Colonic mucosa (tissue), 4 donors: ENCODE measurements around the gene CAMTA1. TPM values are rescaled to one million over a fixed set of nuclear protein-coding genes. Genes with fewer than 3 reads are reported as not detected.
A peak's percentile ranks its signal among the peaks of the same experiment; 100 is the strongest.

Experiments used
- DNase-seq: peaks from one replicate; pipeline ENCODE4 v3.0.0-alpha.2; 2020
- H3K27ac ChIP-seq: fragments of 200-600 bp; one replicate; pipeline ENCODE4 v1.8.0; 2021
- H3K27me3 ChIP-seq: fragments of 200-600 bp; one replicate; pipeline ENCODE4 v1.8.0; 2021
- H3K36me3 ChIP-seq: fragments of 200-600 bp; one replicate; pipeline ENCODE4 v1.8.0; 2021
- H3K4me1 ChIP-seq: fragments of 200-600 bp; one replicate; pipeline ENCODE4 v1.8.0; 2021; ENCODE audit warnings: mild to moderate bottlenecking
- H3K4me3 ChIP-seq: fragments of 200-600 bp; one replicate; pipeline ENCODE4 v1.8.0; 2021
- H3K9ac ChIP-seq, 2 donors: one replicate each; pipeline ENCODE4 v1.7.0; 2013; ENCODE audit warnings: control low read depth in 2 of 2, low read depth in 2 of 2, low read length in 2 of 2
- H3K9me3 ChIP-seq: fragments of 200-600 bp; one replicate; pipeline ENCODE4 v1.8.0; 2021
- CTCF ChIP-seq: fragments of 200-600 bp; IDR thresholded peaks from one replicate; pipeline ENCODE4 v1.8.0; 2022; ENCODE audit warnings: antibody characterized with exemption, mild to moderate bottlenecking
- intact Hi-C: fragments of 100-400 bp; cut with DNase I; formaldehyde crosslinking; loops from one replicate; pipeline ENCODE4 v1.14.1; 2022
- total RNA-seq, 2 donors: library from RNA; stranded (reverse); fragmentation: NEBNext Ultra II Directional in 1 of 2; extraction: Animal tissue kit (Norgen Biotek cat#: 25700) in 1 of 2; gene quantifications; one replicate each; pipeline ENCODE4 v1.2.1, GENCODE V29; 2021
- donor health status: healthy.
- donor health status: DM: no; HTN: no; CAD: no.
- donor health status: DM: no; HTN: no; CAD: no.

The CAMTA1 gene
- total RNA-seq, 2 donors from 2014 or later: 76.8 to 92.8 TPM

- Histone ChIP-seq H3K36me3 (no peaks in the 10 kb centered on the region), H3K9ac (no peak overlapping the region), H3K27ac (no peak overlapping the region), H3K4me1 (no peaks in the 10 kb centered on the region), H3K4me3 (no peak overlapping the region), H3K9me3 (no peaks in the 10 kb centered on the region), H3K27me3 (no peaks in the 10 kb centered on the region)
- DNase-seq: peak; percentile 2
- intact Hi-C loops: loop anchor here (10.0 kb wide), 1 partner anchor 309 kb away; no protein-coding TSS in a partner anchor
- no peak for TF ChIP-seq CTCF
These were observed 440.7 kb downstream of the CAMTA1 start for GRCh38 chr1:7225711-7226505.

- no peak for DNase-seq
- intact Hi-C loops: loop anchor here (10.0 kb wide), 1 partner anchor 307 kb away; no protein-coding TSS in a partner anchor
- no peaks in the 10 kb centered on the region for H3K9me3 ChIP-seq
- H3K36me3 ChIP-seq: no peaks in the 10 kb centered on the region
- H3K27me3 ChIP-seq: no peaks in the 10 kb centered on the region
- TF ChIP-seq CTCF: no peak
- H3K4me1 ChIP-seq: no peaks in the 10 kb centered on the region
- H3K27ac ChIP-seq: no peak overlapping the region
- no peak overlapping the region for H3K9ac ChIP-seq
- H3K4me3 ChIP-seq: no peak overlapping the region
These were observed 442.4 kb downstream of the CAMTA1 start for GRCh38 chr1:7227654-7228053.

GRCh38 chr1:7228252-7228961, 443.2 kb downstream of the CAMTA1 start:
- H3K36me3 ChIP-seq: no peaks in the 10 kb centered on the region
- no peaks in the 10 kb centered on the region for H3K4me1 ChIP-seq
- no peaks in the 10 kb centered on the region for H3K27me3 ChIP-seq
- no peaks in the 10 kb centered on the region for H3K9me3 ChIP-seq
- H3K4me3 ChIP-seq: no peak overlapping the region
- no peak overlapping the region for H3K27ac ChIP-seq
- DNase-seq: peak; percentile 7
- no peak overlapping the region for H3K9ac ChIP-seq
- TF ChIP-seq CTCF: no peak
- intact Hi-C loops: loop anchor here (10.0 kb wide), 1 partner anchor 306 kb away; no protein-coding TSS in a partner anchor

GRCh38 chr1:7229186-7229585, 443.9 kb downstream of the CAMTA1 start:
- H3K9me3 ChIP-seq: no peaks in the 10 kb centered on the region
- no peak for TF ChIP-seq CTCF
- no peaks in the 10 kb centered on the region for H3K27me3 ChIP-seq
- H3K36me3 ChIP-seq: no peaks in the 10 kb centered on the region
- DNase-seq: peak; percentile 12
- H3K9ac ChIP-seq: no peak overlapping the region
- no peaks in the 10 kb centered on the region for H3K4me1 ChIP-seq
- no peak overlapping the region for H3K4me3 ChIP-seq
- intact Hi-C loops: loop anchor here (10.0 kb wide), 1 partner anchor 306 kb away; no protein-coding TSS in a partner anchor
- no peak overlapping the region for H3K27ac ChIP-seq

- no peaks in the 10 kb centered on the region for H3K36me3 ChIP-seq
- intact Hi-C loops: loop anchor here (10.0 kb wide), 1 partner anchor 305 kb away; no protein-coding TSS in a partner anchor
- DNase-seq: peak; percentile 6
- no peaks in the 10 kb centered on the region for H3K27me3 ChIP-seq
- no peaks in the 10 kb centered on the region for H3K9me3 ChIP-seq
- no peak for TF ChIP-seq CTCF
- H3K4me3 ChIP-seq: no peak overlapping the region
- H3K27ac ChIP-seq: no peak overlapping the region
- no peaks in the 10 kb centered on the region for H3K4me1 ChIP-seq
- no peak overlapping the region for H3K9ac ChIP-seq
These were observed 444.7 kb downstream of the CAMTA1 start for GRCh38 chr1:7229696-7230631.
